GM19397 (cell line): ENCODE measurements around the gene RGL4.
A peak's percentile ranks its signal among the peaks of the same experiment; 100 is the strongest.

ENCODE experiments used
- ATAC-seq: cut with Tn5 transposase; IDR thresholded peaks from one replicate; pipeline ENCODE4 v1.9.1; 2021; ENCODE audit warnings: mild to moderate bottlenecking, moderate library complexity; ENCODE audit not compliant: unreplicated experiment

Gene RGL4

DNA sequence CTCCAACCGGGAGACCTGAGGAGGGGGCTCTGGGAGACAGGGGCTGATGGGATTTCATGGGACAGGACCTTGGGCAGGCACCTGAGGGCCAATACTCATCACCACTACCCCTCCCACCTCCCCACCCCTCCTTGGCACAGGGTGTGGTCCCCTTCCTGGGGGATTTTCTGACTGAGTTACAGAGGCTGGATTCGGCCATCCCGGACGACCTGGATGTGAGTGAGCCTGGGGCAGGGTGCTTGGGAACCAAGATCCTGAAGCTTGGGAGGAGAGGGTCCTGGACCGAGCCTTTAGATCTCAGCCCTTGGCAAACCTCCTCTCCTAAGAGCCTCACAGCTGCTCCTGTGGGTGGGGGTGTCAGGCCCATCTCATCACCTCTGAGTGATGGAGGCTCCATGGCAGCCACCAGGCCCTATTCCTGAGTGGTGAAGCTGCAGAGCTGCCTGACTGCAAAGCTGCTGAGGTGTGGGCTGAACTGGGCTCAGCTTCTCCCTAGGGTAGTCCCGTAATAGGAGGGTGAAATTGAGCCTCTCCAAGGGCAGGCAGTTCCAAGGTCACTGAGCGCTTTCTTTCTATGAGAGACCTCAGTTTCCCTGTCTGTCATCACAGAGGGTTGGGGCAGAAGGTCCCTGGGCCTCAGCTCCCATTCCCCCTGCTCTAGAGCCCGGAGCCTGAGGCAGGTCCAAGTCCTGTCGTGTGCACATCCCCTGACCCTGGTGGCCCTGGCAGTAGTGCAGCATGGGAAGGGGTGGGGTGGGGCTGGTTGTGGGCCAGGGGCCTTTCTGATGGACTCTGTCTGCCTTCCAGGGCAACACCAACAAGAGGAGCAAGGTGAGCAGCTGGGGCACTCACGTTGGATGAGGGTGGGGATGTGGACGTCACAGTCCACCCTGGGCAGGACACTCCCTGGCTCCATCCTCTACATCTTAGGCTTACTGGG lies 6.5 kb downstream of the RGL4 start:
- no peak for ATAC-seq

DNA sequence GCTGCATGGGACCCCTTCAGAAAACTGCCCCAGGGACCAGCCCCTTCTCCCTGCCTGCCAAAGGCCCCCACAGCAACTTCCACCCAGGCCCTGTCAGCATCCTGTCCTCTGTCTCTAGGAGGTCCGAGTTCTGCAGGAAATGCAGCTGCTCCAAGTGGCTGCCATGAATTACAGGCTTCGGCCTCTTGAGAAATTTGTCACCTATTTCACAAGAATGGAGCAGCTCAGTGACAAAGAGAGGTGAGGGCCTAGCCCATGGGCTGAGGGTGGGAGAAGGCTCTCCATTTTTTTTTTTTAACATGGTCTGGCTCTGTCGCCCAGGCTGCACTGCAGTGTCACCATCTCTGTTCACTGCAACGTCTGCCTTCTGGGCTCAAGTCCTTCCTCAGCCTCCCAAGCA lies 7.3 kb downstream of the RGL4 start:
- no peak for ATAC-seq

DNA sequence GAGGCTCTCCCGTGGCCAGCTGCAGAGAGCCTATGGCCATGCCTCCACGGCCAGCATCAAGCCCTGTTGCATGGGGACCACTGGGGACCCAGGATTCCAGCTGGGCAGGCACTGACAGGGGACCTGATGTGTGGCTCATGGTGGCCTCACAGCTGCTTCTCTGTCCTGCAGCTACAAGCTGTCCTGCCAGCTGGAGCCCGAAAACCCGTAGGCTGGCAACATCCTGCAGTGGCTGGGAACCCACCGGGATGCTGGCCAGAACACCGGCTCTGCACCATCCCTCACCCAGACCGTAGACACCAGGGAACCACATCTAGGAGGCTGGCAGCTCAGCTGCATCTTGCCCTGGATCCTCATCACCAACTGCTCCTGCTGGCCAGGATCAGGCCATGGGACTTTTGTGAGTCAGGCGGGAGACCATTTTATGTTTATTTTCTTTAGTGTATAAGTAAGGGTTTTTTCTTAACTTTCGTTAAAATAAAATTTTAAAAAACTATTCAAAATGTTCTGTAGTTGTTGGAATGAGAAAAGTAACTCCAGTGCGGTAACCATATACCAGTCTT lies 7.9 kb downstream of the RGL4 start:
- ATAC-seq = no peak

DNA sequence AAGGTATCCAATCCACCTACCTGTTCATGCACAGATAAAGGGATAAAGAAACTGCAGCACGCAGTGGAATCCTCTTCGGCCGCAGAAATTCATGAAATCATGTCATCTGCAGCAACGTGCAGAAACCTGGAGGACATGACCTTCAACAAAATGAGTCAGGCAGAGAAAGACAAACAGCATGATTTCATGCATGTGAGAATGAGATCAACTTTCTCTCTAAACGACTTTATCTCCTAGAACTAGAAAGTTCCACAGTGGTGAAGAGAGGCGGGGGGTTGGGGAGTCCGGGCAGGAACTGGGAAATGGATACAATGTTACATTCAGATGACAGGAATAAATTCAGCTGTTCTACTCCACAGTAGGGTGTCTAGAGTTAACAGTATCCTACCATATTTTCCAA lies 9.9 kb downstream of the RGL4 start:
- ATAC-seq = no peak

DNA sequence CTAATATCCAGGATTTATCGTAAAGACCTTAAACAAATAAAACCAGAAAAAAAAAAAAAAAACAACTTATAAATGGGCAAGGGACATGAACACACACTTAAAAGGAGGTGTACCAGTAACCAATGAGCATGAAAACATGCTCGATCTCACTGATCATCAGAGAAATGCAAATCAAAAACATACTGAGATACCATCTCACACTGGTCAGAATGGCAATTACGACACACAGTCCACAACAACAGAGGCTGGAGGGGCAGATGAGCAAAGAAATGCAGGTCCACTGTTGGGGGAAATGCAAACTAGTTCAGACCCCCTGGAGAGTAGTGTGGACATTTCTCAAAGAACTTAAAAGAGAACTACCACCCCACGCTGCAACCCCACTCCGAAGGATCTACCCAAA lies 13.2 kb downstream of the RGL4 start:
- no peak for ATAC-seq

DNA sequence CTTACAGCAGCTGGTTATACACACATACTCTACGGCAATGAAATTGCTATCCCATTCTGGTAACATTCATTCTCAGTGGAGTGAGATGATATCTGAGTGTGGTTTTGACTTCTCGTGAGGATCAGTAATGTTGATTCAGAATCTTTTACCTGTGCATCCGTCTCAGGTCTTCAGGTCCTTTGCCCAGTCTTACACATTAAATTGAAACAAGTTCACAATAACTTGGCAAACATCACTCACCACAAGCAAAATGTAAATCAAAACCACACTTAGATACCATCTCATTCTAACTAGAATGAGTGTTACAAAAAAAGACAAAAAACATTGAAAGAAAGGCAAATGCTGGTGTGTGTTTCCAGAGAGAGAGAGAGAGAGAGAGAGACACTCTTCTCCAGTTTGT lies 14.0 kb downstream of the RGL4 start:
- ATAC-seq = no peak

DNA sequence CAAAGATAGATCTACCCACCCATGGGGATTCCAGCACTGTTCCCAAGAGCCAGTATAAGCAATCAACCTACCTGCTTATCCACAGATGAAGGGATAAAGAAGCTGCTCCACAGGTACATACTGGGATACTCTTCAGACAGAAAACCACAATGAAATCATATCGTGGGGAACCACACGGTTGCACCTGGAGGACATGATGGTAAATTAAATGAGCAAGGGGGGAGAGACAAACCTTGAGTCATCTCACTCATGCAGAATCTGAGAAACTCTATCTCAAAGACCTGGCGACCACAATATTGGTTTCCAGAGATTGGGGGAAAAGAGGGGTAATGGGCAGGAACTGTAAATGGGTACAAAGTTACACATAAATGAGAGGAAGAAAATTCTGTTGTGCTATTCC lies 14.5 kb downstream of the RGL4 start:
- no peak for ATAC-seq

DNA sequence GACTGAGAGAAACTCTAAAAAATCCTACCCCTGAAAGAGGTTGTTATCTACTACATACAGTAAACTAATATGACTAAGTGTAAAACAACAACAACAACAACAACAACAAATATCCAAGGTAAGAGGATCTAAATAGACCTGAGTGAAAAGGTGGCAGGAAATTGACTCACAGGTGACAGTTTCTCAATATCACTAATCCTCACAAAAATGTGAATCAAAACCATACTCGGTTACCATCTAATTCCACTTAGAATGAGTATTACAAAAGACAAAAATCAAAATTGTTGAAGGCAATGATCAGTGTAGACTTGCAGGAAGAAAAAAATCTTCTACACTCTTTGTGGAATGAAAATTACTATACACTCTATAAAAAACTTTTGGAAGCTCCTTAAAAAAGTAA lies 17.5 kb downstream of the RGL4 start:
- ATAC-seq = no peak

DNA sequence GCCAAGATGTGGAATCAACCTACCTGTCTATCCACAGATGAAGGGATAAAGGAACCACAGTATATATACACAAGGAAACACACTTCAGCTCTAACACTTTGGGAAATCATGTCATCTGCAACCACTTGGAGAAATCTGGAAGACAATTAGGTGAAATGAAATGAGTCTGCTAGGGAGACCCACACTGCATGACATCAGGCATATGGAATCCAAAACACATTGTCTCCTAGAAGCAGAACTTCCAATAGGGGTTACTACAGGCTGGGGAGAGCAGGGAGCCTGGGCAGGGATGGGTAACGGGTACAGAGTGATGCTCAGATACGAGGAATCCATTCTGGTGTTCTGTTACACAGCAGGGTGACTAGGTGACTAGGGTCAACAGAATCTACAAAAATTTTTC lies 18.3 kb downstream of the RGL4 start:
- no peak for ATAC-seq

DNA sequence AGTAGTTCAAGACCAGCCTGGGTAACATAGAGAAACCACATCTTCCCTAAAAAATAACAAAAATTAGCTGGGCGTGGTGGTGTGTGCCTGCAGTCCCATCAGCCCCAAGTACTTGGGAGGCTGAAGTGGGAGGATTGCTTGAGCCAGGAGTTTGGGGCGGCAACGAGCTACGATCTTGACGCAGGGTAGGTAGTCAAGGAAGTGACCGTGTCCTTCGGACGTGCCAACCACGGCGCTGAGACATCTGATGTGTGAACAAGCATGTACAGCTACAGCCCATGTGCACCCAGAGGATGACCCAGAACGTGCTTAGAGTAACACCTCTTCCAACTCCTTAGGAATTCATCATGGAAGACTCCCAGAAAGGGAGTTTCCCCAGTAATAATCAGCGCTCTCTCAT lies 21.4 kb downstream of the RGL4 start:
- ATAC-seq = no peak

DNA sequence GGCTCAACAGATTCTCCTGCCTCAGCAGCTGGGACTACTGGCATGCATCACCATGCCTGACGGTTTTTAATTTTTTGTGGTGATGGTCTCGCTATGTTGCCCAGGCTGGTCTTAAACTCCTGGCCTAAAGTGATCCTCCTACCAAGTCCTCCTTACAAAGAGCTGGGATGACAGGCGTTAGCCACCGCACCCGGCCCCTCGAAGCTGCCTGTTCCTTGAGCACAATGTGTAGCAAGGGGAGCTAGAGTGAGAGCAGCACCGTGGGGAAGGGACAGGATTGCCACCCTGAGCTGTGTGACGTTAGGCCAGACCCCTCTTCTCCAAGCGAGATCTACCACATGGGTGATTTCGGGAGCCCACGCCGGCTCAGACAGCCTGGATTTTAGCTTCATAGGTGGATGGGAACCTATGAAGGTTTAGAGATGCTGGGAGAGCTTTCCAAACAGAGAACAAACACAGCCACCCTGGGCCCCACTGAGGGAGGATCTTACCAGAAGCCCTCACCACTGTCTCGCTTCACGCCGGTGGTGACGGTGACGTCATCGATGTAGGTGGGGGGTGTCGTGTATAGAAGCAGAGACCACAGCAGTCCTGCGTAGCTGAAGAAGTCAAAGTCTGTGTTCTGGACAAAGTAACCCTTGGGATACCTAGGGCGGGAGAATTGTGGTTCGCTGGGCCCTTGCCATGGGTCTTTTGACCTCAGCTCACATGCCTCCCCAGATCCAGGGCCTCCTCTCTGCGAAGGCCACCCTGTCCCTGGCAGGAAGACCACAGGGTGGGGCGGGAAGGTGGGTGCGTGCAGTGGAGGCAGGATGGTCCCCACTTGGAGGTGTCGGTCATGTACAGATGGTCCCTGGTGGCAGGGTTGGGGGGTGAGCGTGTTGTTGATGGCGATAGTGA lies 23.1 kb downstream of the RGL4 start:
- no peak for ATAC-seq

DNA sequence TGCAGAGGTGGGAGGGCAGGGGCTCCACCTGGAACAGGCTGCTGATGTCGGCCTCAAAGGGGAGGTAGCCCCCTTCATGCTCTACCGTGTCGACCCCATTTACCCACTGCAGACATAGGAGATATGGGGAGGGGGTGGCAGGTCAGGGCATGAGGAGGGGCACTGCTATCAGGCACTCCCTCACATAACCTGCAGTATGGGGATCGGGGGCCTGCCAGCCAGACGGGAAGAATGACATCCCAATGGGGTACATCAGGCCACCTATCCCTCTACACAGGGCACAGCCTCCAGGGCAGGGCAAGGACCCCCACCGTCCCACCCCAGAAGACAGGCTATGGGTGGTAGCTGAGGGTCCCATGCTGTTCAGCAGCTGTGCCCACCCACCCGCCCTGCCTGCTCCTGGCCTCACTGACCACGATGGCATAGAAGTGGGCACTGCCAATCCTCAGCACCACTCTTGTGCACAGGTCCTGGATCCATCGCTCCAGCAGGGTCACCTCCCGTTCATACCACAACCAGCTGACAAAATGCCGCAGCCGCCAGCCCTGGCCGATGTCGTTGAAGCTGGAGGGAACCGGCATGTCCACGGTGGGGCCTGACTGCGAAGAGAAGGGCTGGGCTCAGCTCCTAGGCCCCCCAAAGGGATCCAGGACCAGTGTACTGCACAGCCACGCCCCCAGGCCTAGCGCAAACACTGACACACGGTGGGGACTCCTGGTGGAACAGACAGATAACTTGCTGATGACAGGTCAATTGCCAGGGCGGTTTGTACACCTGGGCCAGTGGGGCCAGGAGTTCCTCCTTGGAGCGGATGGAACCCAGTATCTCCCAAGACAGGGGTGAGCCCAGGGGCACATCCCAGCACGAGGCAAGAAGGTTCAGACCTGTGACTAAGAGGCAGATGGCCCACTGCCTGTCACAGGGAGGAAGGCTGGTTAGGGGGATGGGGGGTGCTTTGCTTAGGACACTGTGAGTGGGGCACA lies 24.1 kb downstream of the RGL4 start:
- no peak for ATAC-seq

DNA sequence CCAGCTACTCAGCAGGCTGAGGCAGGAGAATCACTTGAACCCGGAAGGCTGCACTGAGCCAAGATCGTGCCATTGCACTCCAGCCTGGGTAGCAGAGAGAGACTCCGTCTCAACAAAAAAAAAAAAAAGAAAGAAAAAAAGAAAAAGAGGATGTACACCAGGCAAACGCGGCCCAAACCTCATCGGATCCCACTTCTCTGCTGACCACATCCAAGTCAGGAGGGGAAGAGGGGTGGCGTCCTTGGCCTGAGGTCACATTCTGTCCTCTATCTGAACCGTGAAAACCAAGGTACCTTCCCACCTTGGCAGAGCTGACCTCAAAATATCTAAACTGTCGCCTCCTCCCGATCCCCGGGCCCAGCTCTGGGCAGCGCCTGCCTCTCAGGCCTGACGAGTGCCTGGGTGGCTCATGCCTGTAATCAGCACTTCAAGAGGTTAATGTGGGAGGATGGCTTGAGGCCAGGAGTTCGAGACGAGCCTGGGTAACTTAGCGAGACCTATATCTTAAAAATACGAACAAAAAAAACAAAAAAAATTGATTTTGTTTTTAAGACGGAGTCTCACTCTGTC lies 25.1 kb downstream of the RGL4 start:
- ATAC-seq = no peak

DNA sequence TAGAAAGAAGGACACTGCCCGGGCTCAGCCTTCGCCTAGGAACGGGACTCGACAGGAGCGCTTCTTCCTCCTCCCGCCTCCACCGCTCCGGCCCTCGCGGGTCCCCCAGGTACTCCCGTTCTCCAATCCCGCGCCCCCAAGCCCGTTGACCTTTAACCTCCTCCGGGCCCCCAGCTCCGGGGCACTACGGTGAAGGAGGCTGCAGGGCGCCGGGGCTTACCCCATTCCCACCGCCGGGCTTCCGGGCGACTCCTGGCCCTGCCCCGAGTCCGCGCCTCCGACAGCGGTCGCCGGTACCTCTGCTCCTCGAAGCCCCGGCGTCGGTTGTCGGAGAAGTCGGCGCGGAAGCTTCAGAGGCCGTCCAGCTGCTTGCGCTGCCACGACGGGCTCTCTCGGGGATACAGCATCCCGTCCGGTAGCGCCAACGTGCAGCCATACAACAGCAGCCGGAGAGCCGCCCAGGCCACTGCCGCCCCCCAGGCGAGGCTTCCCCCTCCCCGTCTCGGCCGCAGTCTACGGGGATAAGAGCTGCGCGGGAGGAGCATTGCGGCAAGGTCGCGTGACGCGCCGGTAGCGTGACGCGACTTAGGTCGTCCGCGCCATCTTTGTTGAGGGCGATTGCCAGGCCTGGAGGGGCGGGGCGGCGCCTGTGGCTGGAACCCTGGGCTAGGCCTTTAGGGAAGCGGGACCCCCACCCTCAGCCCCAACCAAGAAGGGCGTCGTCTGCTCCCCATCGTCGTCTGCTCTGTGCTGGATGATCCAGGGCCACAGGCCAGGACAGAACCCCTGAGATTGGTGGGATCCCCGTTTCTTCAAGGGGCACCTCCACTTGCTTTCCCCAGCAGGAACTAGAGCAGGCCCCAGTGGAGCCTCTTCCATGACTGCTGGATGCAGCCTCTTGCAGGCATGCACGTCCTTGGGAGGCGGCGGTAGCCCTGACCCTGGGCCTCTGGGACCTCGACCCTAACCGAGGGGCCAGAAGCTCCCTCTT lies 26.3 kb downstream of the RGL4 start:
- ATAC-seq = peak; percentile 90

DNA sequence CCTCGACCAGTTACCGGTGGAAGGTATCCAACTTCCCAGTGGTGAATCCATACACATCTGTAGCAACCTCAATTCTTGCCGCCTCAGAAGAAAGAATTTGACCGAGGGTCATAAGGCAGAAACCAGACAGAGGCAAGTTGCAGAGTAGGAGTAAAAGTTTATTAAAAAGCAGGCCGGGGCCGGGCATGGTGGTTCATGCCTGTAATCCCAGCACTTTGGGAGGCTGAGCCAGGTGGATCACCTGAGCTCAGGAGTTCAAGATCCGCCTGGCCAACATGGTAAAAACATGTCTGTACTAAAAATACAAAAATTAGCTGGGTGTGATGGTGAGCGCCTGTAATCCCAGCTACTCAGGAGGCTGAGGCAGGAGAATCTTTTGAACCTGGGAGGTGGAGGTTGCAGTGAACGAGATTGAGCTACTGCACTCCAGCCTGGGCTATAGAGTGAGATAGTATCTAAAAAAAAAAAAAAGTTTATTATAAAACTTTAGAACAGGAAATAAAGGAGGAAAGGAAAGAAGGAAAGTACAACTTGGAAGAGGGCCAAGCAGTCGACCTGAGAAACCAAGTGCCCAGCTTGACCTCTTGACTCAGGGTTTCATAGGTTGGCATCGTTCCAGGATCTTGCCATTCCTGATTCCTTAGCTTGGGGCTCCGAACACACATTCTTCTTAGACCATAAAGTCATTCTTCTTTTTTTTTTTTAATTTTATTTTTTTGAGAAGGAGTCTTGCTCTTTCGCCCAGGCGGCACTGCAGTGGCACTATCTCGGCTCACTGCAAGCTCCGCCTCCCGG lies 27.8 kb downstream of the RGL4 start:
- no peak for ATAC-seq

DNA sequence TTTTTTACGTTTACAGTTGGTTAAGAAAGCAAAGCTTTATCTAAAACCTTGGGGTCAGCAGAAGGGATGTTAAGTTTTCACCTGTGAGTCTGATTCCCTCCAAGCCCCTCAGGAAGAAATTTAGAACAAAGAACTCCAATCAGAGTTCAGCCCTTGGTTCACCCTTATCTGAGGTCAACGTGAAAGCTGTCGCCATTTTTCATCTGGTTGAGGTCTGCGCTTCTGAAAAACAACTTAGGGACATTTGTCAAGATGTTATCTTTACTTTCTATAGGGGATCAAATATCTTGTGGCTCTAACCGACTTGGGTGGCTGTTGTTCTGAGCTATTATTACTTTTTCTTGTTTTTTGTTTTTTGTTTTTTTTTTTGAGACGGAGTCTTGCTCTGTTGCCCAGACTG lies 30.0 kb downstream of the RGL4 start:
- no peak for ATAC-seq

DNA sequence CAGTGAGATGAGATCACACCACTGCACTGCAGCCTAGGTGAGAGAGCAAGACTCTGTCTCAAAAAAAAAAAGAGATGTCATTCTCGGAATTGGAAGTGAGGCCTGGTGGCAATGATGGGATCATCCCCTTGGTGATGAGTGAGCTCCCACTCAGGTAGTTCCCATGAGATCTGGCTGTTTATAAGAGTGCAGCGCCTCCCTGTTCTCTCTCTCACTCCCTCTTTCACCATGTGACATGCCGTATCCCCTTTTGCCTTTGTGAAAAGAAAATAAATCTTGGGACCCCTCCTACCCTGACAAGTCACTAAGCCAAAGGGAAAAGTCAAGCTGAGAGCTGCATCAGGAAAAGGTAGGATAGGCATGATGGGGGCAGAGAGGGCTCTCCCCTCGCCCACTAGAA lies 31.3 kb downstream of the RGL4 start:
- no peak for ATAC-seq

DNA sequence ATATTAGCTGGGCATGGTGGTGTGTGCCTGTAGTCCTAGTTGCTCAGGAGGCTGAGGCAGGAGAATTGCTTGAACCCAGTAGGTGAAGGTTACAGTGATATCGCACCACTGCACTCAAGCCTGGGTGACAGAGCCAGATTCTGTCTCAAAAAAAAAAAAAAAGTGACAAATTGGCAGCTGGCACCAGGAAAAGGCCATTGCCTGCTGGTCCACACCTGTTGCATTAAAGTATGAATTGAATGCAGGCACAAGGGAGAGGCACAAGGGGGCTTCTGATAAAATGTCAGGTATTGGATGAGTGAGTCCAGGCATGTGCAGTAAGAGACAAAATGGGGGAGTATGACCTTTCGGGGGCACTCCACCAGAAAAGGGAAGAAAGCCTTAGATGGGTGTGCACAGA lies 31.9 kb downstream of the RGL4 start:
- ATAC-seq = no peak
